HCT116 (cell line): ENCODE measurements around the gene KDELR1.

Experiments
- ELF1 ChIP-seq: IDR thresholded peaks from 2 replicates; pipeline ENCODE4 v1.6.1; 2012; ENCODE audit warnings: low read depth, borderline replicate concordance
- FOSL1 ChIP-seq: IDR thresholded peaks from 2 replicates; pipeline ENCODE4 v1.6.1; 2012; ENCODE audit warnings: low read depth
- POLR2A ChIP-seq: IDR thresholded peaks from 2 replicates; pipeline ENCODE4 v1.7.0; 2011; ENCODE audit warnings: borderline replicate concordance; ENCODE audit not compliant: insufficient read depth, insufficient read length; ENCODE audit errors: extremely low read depth
- SP1 ChIP-seq: IDR thresholded peaks from 2 replicates; pipeline ENCODE4 v1.6.1; 2012; ENCODE audit warnings: low read depth
- ZNF274 ChIP-seq: fragments of 200-500 bp; sonication (Bioruptor generic); IDR thresholded peaks from 2 replicates; pipeline ENCODE4 v1.6.1; 2014; ENCODE audit warnings: mild to moderate bottlenecking, low read depth, low read length, inconsistent platforms
- TF ChIP-seq, protein P1 (sequence below), 3 experiments: fragments of 200-600 bp in 1 of 3; sonication (generic) in 1 of 3; IDR thresholded peaks in 2 of 3; conservative IDR thresholded peaks in 1 of 3; 2 replicates each; pipeline ENCODE4 v1.5.1; 2012 to 2017; ENCODE audit warnings: low read depth in 2 of 3, low read length in 2 of 3, antibody characterized with exemption in 1 of 3, borderline replicate concordance in 1 of 3, control low read depth in 1 of 3, mild to moderate bottlenecking in 1 of 3, mixed read lengths in 1 of 3, mixed run types in 1 of 3, moderate library complexity in 1 of 3; ENCODE audit not compliant: insufficient read depth in 1 of 3
- TF ChIP-seq, protein P2 (sequence below): IDR thresholded peaks from 2 replicates; pipeline ENCODE4 v1.6.1; 2012
- TF ChIP-seq, protein P3 (sequence below): IDR thresholded peaks from 2 replicates; pipeline ENCODE4 v1.6.1; 2012; ENCODE audit warnings: low read depth

DNA sequence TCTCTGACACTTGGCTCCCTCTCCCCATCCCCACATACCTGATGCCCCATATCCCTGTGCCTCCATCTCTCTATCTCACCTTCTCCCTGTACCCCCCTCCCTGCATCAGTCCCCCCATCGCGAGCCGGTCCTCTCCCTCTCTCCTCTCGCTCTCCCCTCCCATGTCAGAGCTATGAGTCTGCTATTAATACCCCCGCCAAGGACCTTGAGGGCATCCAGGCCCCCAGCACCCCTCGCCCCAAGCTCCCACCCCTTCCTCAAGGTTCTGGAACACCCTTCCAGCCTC, 3.8 kb upstream of the KDELR1 start:
- TF ChIP-seq, protein P1, sequence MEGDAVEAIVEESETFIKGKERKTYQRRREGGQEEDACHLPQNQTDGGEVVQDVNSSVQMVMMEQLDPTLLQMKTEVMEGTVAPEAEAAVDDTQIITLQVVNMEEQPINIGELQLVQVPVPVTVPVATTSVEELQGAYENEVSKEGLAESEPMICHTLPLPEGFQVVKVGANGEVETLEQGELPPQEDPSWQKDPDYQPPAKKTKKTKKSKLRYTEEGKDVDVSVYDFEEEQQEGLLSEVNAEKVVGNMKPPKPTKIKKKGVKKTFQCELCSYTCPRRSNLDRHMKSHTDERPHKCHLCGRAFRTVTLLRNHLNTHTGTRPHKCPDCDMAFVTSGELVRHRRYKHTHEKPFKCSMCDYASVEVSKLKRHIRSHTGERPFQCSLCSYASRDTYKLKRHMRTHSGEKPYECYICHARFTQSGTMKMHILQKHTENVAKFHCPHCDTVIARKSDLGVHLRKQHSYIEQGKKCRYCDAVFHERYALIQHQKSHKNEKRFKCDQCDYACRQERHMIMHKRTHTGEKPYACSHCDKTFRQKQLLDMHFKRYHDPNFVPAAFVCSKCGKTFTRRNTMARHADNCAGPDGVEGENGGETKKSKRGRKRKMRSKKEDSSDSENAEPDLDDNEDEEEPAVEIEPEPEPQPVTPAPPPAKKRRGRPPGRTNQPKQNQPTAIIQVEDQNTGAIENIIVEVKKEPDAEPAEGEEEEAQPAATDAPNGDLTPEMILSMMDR (IDR thresholded peaks at IDR 0.05 in 2 of 3, conservative IDR thresholded peaks at IDR 0.05 in 1 of 3; ENCODE audit: borderline replicate concordance in 1 of 3, insufficient read depth in 1 of 3, low read depth in 2 of 3, low read length in 2 of 3): no peak
- TF ChIP-seq POLR2A: no peak
- TF ChIP-seq ELF1: no peak
- TF ChIP-seq SP1: no peak
- TF ChIP-seq, protein P2, sequence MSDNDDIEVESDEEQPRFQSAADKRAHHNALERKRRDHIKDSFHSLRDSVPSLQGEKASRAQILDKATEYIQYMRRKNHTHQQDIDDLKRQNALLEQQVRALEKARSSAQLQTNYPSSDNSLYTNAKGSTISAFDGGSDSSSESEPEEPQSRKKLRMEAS: no peak
- TF ChIP-seq ZNF274: no peak
- TF ChIP-seq, protein P3, sequence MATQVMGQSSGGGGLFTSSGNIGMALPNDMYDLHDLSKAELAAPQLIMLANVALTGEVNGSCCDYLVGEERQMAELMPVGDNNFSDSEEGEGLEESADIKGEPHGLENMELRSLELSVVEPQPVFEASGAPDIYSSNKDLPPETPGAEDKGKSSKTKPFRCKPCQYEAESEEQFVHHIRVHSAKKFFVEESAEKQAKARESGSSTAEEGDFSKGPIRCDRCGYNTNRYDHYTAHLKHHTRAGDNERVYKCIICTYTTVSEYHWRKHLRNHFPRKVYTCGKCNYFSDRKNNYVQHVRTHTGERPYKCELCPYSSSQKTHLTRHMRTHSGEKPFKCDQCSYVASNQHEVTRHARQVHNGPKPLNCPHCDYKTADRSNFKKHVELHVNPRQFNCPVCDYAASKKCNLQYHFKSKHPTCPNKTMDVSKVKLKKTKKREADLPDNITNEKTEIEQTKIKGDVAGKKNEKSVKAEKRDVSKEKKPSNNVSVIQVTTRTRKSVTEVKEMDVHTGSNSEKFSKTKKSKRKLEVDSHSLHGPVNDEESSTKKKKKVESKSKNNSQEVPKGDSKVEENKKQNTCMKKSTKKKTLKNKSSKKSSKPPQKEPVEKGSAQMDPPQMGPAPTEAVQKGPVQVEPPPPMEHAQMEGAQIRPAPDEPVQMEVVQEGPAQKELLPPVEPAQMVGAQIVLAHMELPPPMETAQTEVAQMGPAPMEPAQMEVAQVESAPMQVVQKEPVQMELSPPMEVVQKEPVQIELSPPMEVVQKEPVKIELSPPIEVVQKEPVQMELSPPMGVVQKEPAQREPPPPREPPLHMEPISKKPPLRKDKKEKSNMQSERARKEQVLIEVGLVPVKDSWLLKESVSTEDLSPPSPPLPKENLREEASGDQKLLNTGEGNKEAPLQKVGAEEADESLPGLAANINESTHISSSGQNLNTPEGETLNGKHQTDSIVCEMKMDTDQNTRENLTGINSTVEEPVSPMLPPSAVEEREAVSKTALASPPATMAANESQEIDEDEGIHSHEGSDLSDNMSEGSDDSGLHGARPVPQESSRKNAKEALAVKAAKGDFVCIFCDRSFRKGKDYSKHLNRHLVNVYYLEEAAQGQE: no peak
- no peak for TF ChIP-seq FOSL1
